Upper lobe of right lung (tissue), 1 donor: ENCODE measurements around the gene ARHGAP45. TPM values are rescaled to one million over a fixed set of nuclear protein-coding genes. Genes with fewer than 3 reads are reported as not detected.
A peak's percentile ranks its signal among the peaks of the same experiment; 100 is the strongest.

Experiments
- ATAC-seq: fragments of 200-7000 bp; cut with Tn5 transposase; one replicate; pipeline ENCODE4 v1.9.1; 2020; ENCODE audit warnings: mild to moderate bottlenecking, moderate library complexity
- DNase-seq: peaks from one replicate; pipeline ENCODE4 v3.0.0-alpha.2; 2020
- H3K27ac ChIP-seq: fragments of 200-600 bp; one replicate; pipeline ENCODE4 v1.8.0; 2022
- H3K27me3 ChIP-seq: fragments of 200-600 bp; one replicate; pipeline ENCODE4 v1.8.0; 2022; ENCODE audit warnings: mild to moderate bottlenecking
- H3K36me3 ChIP-seq: fragments of 200-600 bp; one replicate; pipeline ENCODE4 v1.8.0; 2022
- H3K4me1 ChIP-seq: fragments of 200-600 bp; one replicate; pipeline ENCODE4 v1.8.0; 2022
- H3K4me3 ChIP-seq: fragments of 200-600 bp; one replicate; pipeline ENCODE4 v1.8.0; 2022; ENCODE audit warnings: mild to moderate bottlenecking
- H3K9me3 ChIP-seq: fragments of 200-600 bp; one replicate; pipeline ENCODE4 v1.8.0; 2022
- intact Hi-C: fragments of 100-400 bp; cut with DNase I; formaldehyde crosslinking; loops from one replicate; pipeline ENCODE4 v1.11.0; 2022
- total RNA-seq: library from RNA; stranded (reverse); fragmentation: NEBNext Ultra II Directional; extraction: Animal tissue kit (Norgen Biotek cat#: 25700); gene quantifications from one replicate; pipeline ENCODE4 v1.2.1, GENCODE V29; 2021
- TF ChIP-seq, protein P1 (sequence below): fragments of 200-600 bp; IDR thresholded peaks from one replicate; pipeline ENCODE4 v1.8.0; 2022; ENCODE audit warnings: antibody characterized with exemption
- donor health status: DM: no; HTN: yes; CAD: no; lungs with severe emphysema.

ARHGAP45 gene
- total RNA-seq, 1 donor from 2014 or later: 98.2 TPM

DNA sequence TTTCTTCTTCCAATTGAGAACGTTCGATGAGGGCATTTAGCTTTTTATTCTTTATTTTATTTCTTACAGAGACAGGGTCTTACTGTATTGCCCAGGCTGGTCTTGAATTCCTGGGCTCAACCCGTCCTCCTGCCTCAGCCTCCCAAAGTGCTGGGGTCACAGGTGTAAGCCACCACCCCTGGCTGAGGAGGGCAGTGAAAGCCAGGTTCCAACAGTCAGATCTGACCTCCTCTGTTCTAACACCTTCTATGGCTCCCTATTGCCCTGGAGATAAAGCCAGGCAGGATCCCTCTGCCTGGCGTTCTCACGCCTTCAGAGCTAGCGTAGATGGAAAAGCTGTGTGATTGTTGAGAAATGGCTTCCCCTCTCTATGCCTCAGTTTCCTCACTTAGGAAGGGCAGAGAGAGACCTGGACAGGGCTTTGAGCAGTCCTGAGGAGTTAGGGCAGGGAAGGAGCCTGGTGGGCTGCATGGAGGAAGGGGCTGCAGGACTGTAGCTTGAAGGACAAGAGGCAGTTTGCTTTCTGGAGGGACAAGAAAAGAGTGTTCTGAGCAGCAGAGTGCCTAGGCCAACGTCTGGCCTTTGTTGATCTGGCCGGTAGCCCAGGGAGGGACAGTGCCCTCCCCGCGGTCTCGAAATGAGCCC, 5.5 kb downstream of the ARHGAP45 start:
- peaks cover 55% of the 10 kb centered on the region for H3K4me1 ChIP-seq
- ATAC-seq: no peak
- H3K9me3 ChIP-seq: no peaks in the 10 kb centered on the region
- intact Hi-C loops: no loop called here
- H3K4me3 ChIP-seq: no peak overlapping the region
- H3K27ac ChIP-seq: no peak overlapping the region
- TF ChIP-seq, protein P1, sequence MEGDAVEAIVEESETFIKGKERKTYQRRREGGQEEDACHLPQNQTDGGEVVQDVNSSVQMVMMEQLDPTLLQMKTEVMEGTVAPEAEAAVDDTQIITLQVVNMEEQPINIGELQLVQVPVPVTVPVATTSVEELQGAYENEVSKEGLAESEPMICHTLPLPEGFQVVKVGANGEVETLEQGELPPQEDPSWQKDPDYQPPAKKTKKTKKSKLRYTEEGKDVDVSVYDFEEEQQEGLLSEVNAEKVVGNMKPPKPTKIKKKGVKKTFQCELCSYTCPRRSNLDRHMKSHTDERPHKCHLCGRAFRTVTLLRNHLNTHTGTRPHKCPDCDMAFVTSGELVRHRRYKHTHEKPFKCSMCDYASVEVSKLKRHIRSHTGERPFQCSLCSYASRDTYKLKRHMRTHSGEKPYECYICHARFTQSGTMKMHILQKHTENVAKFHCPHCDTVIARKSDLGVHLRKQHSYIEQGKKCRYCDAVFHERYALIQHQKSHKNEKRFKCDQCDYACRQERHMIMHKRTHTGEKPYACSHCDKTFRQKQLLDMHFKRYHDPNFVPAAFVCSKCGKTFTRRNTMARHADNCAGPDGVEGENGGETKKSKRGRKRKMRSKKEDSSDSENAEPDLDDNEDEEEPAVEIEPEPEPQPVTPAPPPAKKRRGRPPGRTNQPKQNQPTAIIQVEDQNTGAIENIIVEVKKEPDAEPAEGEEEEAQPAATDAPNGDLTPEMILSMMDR: no peak
- no peaks in the 10 kb centered on the region for H3K27me3 ChIP-seq
- no peaks in the 10 kb centered on the region for H3K36me3 ChIP-seq
- DNase-seq: no peak

GRCh38 chr19:1073063-1073955, 6.3 kb downstream of the ARHGAP45 start:
- H3K4me3 ChIP-seq: no peak overlapping the region
- TF ChIP-seq, protein P1: no peak
- H3K27ac ChIP-seq: no peak overlapping the region
- ATAC-seq (no peak), DNase-seq (no peak)
- H3K27me3 ChIP-seq: no peaks in the 10 kb centered on the region
- H3K36me3 ChIP-seq: no peaks in the 10 kb centered on the region
- intact Hi-C loops: no loop called here
- H3K4me1 ChIP-seq: peaks cover 53% of the 10 kb centered on the region
- H3K9me3 ChIP-seq: no peaks in the 10 kb centered on the region

- ATAC-seq: no peak
- TF ChIP-seq, protein P1: no peak
- Histone ChIP-seq H3K27ac (peak overlapping the region; percentile 58), H3K27me3 (no peaks in the 10 kb centered on the region), H3K36me3 (no peaks in the 10 kb centered on the region), H3K4me3 (peak overlapping the region; percentile 26), H3K4me1 (peaks cover 46% of the 10 kb centered on the region), H3K9me3 (no peaks in the 10 kb centered on the region)
- no peak for DNase-seq
- intact Hi-C loops: no loop called here
Observed at GRCh38 chr19:1073956-1074517, 7.1 kb downstream of the ARHGAP45 start.

DNA sequence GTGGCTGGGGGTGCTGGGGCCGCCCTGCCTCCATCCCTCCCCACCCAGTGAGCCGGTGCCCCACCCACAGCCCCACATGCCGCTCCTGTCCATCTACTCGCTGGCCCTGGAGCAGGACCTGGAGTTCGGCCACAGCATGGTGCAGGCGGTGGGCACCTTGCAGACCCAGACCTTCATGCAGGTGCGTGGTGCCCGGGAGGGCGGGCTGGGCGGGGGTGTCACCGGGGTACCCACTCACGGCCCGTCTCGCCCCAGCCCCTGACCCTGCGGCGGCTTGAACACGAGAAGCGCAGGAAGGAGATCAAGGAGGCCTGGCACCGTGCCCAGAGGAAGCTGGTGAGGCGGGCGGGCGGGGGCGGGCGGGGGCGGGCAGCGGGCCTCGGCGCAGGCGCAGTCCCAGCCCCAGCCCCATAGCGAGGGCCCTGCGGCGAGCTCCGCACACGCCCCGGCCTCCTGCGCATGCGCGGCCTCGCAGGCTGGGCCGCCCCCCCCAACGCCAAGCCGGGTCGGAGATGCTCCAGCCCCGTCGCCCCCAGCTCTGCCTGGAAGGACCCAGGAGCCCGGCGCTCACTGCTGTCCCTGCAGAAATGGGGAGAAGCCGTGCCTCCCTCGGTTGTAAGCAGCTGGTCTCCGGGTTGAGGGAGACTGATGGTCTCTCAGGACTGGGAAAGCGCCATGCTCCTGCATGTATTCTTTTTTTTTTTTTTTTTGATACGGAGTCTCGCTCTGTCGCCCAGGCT, 7.7 kb downstream of the ARHGAP45 start:
- DNase-seq (peak; percentile 97), ATAC-seq (peak; percentile 78)
- Histone ChIP-seq H3K9me3 (no peaks in the 10 kb centered on the region), H3K27me3 (no peaks in the 10 kb centered on the region), H3K4me3 (peak overlapping the region; percentile 28), H3K4me1 (peaks cover 39% of the 10 kb centered on the region), H3K27ac (peak overlapping the region; percentile 65), H3K36me3 (peaks cover 4% of the 10 kb centered on the region)
- TF ChIP-seq, protein P1: no peak
- intact Hi-C loops: no loop called here

- TF ChIP-seq, protein P1: no peak
- Histone ChIP-seq H3K36me3 (peaks cover 16% of the 10 kb centered on the region), H3K4me1 (peaks cover 32% of the 10 kb centered on the region), H3K9me3 (no peaks in the 10 kb centered on the region), H3K27me3 (no peaks in the 10 kb centered on the region), H3K4me3 (no peak overlapping the region), H3K27ac (peak overlapping the region; percentile 65)
- ATAC-seq (peak; percentile 2), DNase-seq (no peak)
- intact Hi-C loops: no loop called here
Observed at GRCh38 chr19:1076046-1076386, 9.0 kb downstream of the ARHGAP45 start.
